ENCODE results near the gene SRD5A3.

The SRD5A3 gene

DNA sequence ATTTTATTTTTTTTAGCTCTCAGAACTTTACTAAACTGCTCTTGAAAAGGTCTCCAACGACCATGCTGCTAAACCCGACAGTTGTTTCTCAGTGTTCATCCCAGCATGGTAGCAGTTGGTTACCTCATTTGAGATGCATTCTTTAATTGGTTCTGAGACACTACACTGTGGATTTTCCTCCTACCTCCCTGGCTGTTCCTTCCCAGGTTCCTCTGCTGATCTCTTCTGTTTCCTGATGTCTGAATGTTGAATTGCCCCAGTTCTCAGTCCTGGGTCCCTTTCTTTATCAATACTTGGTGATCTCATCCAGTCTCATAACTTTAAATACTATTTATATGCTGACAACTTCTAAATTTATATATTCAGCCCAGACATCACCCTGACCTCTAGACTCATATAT lies 30.7 kb downstream of the SRD5A3 start:
- DNase-seq (ENCODE audit: low read depth, low spot score), result no peak

DNA sequence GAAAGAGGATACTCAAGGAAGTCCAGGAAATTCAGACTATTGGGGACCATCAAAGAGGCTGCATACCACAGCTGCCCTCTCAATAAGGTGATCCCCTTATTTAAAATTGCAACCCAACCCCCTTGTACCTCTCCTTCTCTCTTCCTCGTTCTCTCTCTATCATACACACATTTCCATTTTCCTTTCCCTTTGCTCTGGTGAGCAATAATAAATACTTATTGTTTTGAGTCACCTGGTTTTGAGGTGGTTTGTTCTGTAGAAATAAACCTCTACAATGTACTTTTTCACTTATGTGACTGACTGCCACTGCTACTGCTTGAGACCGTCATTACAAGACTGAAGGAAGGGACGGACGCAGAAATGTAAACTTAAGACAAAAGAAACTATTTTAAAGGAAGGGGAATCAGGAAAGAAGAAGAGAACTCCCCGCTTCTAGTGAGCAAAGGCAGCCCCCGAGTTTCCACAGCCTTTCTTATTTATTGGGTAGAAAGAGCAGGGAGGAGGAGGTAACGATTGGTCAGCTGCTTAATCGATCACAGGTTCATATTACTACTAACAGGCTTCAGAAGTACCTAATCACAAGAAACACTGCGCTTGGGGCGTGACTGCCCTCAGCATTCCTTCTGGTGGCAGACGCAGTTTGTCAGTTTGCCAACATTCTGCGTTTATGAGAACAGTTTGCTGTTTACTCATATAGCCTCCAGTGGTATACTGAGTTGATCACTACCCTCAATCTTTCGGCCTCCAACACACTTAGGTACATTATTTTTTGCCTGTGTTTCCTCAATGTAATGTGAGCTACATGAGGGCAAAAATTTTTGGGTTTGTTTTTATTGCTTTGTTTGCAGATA lies 32.8 kb downstream of the SRD5A3 start:
- DNase-seq (ENCODE audit: low read depth, low spot score), result no peak

DNA sequence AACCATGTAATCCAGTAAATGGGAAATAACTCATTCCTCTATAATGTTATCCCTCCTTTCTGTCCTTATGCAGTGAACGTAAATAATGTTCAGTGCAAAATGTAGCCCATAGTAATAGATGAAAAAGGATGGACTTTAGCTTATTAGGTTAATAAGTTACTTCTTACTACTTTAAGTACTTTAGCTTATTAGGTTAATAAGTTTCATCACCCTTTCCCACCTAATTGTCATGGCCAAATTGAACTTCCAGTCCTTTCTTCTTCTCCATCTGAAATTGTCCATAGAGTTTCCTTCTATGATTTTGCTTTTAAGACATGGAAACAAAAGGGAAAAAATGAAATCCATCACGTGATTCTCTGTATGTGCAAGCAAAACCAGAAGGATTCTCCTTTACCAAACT lies 34.5 kb downstream of the SRD5A3 start:
- no peak for DNase-seq (ENCODE audit: low read depth, low spot score)

DNA sequence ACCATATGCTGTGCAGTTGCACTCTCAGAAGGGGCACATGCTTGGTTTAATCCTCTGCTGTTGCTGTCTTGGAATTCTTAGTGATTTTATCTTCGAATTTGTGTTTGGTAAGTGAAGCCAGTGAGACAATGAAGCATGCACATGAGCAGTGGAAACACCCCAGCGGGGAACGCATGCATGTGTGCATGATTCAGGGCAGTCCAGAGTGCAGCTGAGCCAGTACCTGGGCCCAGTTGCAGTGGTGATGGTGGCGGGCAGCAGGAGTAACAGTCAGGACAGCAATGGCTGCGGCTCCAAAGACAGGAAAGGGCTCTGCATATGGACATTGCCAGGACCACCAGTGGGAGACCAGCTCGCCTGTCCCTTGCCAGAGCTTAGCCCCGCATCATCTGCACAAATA lies 35.5 kb downstream of the SRD5A3 start:
- DNase-seq (ENCODE audit: low read depth, low spot score), result no peak

DNA sequence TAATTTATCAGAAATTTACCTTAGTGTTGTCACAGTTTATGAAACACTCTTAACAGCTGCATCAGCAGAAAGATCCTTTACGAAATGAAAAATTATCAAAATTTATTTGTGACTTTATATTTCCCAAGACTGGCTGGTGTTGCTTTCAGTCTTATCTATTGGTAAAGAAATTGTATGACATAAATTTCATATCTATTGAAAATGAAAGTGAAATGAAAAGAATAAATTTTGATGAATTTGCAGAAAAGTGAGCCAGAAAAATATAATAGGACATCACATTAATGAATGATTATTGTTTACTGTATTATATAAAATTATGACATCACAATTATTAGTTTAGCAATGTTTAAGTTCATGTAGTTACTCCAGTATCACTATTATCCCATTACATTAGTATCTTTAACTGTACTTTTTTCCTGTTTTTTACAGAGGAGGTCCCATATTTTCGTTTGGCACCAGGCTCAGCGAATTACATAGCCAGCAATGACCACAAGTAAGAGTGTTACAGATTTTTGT lies 36.5 kb downstream of the SRD5A3 start:
- no peak for DNase-seq (ENCODE audit: low read depth, low spot score)

DNA sequence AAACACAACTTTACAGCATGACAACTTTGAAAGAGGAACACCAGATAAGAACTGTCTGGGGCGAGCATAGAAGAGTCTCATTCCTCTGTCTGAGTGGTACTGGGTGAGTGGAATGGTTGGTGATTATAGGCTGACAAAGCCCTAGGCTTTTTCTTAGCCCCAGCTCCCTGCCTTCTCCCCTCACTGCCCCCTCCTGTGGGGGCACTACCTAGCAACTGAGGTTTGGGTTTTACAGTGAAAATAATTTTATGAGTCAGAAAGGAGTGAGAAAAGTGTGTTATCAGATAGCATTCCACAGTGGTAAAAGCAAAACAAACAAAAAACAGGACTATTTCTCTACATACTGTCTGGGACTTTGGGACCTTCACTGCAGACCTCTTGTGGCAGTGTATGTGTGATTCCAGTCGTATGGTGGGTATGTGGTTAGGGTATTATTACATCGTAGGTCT lies 39.2 kb downstream of the SRD5A3 start:
- DNase-seq (ENCODE audit: low read depth, low spot score), result no peak

DNA sequence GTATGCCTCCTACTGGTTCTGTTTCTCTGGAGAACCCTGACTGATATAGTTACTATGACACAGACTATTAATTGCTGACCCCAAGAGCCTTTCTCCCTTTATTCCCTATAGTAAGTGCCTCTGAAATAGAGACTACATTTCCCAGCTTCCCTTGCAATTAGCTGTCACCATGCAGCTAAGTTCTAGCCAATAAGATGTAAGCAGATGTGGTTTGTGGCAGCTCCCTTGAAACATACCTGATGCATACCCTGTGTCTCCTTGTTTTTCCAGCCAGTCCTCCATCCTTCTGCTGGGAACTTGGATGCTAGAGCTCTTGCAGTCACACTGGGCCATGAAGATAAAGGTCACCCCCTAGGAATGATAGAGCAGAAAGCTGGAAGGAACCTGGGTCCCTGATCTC lies 40.0 kb downstream of the SRD5A3 start:
- DNase-seq (ENCODE audit: low read depth, low spot score), result no peak

DNA sequence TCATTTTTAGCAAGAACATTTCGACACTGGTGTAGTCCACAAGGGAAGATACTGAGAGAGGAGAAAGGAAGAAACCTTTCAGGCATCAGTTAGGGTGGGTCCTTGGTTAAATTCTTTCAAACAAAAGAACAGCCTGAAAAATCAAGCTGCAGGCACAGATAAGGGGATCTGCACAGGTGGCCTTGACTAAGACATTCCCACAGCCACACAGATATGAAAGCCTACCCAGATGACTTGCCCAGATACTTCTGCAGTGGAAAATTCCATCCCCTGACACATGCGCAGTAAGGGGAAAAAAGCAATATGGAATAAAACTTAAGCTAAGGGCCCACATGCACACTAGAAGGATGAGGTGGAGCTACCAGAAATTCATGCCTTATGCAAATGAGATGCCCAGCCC lies 40.8 kb downstream of the SRD5A3 start:
- no peak for DNase-seq (ENCODE audit: low read depth, low spot score)

DNA sequence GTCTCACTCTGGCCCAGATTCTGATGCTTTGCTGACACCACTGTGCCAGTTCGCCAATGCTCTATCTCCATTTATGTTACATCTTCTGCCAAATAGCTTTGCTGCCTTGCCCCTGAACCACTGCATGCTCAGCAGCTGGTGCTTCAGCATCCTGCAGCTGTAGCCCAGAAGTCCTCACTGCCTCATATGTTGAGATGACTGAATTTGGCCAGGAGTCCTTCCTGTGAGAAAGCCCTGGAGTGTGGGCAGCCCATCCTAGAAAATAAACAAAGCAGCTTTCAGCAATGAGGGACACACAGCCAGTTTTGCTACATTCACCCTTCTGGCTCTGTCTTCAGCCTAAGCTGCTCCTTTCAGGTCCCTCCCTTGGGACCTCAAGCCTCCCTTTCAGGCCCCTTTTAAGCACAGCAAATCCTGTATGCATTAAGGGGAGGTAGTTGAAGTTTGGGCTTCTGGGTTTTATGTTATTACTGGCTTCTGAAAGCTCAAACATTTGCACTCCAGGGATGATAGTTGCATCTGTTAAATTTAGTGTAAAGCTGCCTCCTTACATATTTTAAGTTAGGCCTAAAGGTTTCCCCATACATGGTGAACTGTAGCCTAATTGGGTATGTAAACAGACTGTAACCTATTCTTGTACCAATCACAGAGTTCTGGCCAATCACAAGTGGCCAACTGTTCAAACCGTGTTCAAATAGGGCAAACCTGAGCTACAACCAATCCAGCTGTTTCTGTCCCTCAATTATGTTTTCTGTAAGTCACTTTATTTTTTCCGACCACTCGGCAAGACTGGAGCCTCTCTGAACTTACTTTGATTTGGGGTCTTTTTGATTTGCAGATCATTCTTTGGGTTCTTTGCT lies 47.6 kb downstream of the SRD5A3 start:
- DNase-seq (ENCODE audit: low read depth, low spot score), result no peak

DNA sequence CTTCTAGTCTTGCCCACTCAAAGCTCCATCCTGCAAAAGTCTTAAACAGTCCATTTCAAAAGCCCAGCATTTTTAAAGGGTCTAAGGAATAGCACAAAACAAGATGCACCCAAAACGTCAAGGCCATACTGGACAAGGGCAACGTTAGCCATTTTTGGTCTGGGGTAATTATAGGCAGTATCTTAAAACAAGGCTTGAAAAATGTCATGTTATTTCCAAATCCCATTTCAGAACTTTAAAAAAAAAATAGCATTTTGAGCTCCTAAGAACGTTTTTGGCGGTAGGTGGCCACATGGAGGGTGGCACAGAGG lies 49.1 kb downstream of the SRD5A3 start:
- DNase-seq (ENCODE audit: low read depth, low spot score), result no peak

DNA sequence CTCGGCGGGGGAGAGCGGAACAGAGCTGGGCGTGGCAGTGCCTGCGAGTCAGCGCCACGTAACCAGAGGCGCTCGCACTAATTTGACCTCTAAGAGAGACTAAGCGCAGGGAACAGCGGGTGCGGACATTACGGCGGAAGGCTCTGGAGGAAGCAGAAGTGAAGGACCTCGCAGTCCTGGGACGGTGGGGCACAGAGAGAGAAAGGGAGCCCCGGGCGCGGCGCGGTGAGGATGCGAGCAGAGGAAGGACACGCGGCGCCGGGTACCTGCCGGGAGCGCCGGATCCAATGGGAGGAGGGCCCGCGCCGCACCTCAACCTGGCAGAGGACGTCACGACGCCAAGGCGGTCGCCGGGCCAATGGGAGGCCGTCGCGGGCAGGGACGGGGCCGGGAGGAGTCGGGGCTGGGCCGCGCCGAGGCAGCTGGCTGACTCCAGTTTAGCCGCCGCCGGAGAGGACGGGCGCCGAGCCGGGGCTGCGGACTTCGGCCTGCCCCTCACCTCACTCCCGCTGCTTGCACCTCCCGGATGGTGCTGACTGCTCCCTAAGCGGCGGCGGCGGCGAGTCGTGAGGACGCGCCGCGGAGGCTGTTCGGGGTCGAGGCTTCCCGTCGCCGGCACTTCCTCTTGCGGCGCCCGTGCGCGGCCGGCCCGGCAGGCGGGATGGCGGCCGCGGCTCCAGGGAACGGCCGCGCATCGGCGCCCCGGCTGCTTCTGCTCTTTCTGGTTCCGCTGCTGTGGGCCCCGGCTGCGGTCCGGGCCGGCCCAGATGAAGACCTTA lies 49.7 kb downstream of the SRD5A3 start, which contains the start of gene TMEM165:
Gene TMEM165 (plus strand): TSS at position 429 of the 779 bp plus-strand sequence. CDS start 233 bp downstream, at position 662.
- peak; percentile 50 for DNase-seq (ENCODE audit: low read depth, low spot score)

DNA sequence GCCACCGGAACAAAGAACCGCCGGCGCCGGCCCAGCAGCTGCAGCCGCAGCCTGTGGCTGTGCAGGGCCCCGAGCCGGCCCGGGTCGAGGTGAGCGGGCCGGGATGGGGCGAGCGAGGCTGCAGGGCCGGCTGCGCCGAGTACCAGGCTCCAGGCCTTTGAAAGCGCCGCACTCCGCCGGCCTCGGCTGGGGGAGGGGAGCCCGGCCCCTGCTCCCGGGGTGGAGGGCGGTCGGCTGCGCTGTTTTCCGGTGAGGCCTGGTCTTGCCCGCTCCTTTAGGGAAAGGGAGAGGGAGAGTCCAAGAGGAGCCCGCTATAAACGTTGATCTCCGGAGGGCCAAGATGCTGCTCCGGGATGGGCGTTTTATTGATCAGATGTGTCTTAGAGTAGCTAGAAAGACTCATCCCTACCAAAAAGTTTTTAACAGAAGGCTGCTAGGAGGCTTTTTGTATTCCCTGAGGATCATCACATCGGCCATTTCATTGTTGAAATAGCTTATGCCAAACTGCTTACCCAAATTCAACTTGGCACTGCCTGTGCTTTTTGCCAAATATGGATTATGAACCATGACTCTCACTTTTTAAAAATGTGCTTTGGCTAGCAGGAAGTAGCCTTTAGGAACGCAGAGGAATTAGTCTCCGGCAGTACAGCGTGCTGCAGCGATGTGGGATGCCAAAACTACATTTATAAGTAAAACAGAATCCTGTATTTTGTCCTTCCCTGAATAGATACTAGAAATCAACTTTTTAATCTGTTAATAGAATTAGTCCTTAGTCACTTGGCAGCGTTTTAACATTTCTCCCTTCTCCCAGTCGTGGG lies 50.5 kb downstream of the SRD5A3 start:
- DNase-seq (ENCODE audit: low read depth, low spot score), result no peak

DNA sequence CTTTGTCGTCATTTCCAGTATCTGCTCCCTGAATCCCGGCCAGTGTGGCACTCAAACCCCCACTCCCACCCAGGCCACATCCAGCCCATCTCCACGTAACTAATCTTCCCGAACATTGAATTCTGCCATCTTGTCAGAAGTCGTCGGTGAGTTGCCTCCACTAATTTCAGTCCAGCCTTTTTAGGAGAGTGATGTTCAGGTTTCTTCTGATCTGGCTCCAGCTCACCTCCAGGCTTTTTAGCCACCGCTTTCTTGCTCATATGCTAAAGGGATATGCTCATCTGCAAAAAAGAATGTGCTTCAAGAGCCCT lies 51.0 kb downstream of the SRD5A3 start:
- no peak for DNase-seq (ENCODE audit: low read depth, low spot score)

DNA sequence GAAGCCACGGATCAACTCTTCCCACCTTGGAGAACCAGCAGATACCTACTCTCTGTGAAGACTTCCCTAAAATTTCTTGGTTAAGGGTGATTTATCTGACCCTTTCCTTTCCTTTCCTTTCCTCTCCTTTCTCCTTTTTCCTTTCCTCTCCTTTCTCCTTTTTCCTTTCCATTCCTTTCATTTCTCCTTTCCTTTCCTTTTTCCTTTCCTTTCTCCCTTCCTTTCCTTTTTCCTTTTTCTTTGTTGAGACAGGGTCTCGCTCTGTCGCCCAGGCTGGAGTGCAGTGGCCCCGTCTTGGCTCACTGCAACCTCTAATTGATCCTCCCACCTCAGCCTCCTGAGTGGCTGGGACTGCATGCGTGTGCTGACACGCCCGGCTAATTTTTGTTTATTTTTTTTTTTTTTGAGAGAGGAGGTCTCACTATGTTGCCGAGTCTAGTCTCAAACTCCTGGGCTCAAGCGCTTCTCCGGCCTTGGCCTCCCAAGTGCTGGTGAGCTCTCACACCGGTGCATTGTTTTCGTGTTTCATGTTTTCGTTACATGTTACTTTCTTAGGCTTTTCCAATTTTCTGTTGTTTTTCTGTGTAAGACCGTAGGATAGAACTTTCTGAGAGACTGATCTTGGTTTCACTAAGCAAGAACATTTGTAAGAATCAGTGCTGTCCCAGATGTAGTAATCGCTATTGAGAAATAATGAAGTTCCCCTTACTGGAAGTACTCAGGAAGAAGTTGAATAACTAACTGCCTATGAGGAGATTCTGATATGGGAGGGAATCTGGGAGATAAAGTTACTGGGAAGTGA lies 51.7 kb downstream of the SRD5A3 start:
- DNase-seq (ENCODE audit: low read depth, low spot score), result no peak

DNA sequence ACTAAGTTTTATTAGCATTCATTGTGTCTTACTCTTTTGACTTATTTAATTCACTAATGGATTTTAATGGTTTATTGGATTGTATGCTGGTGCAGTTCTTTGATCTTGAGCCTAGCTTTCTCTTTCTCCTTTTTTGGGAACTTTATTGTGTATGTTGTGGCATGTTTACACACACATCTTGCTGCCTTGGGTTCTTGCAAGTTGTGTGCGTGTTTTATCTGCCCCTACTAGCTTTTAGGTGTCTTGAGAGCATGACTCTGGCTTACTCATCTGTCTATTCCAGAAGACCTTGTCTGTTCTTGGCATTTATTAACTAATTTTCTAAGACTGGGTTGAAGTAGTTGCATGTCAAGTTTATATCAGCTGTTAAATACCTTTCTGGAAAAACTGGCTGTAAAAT lies 52.4 kb downstream of the SRD5A3 start:
- DNase-seq (ENCODE audit: low read depth, low spot score), result no peak

DNA sequence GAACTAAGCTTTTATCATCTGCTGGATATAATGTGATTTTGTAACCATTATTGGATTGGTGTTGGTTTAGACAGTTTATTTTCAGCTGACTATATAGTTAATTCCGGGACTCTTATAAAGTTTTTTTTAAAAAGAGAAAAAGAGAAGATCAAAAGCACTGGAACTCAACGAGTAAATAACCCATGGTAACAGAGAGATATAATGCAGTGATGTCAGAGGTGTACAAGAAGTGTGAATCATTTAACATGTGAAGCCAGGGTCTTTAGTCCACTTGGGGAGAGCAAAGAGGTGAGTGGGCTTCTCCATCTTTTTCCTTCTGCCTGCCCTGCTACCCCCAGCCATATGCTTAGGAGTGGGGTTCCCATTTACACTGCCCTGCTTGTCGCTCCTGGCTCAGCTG lies 52.9 kb downstream of the SRD5A3 start:
- no peak for DNase-seq (ENCODE audit: low read depth, low spot score)

DNA sequence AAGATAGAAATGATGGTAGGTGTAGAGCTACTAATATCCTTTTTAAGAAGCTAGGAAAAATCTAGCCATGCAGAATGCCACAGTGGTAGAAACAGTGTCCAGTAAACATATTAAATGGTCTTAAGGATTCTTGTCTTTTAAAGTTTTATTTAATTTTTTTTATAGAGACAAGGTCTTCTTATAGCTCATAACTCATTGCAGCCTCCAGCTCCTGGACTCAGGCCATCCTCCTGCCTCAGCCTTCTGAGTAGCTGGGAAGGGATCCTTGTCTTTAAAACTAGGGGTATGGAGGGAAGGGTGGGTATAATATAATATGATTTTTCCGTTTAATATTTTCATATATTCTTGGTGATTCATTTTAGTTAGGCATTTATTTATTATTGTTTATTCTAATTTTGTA lies 53.5 kb downstream of the SRD5A3 start:
- DNase-seq (ENCODE audit: low read depth, low spot score), result no peak

DNA sequence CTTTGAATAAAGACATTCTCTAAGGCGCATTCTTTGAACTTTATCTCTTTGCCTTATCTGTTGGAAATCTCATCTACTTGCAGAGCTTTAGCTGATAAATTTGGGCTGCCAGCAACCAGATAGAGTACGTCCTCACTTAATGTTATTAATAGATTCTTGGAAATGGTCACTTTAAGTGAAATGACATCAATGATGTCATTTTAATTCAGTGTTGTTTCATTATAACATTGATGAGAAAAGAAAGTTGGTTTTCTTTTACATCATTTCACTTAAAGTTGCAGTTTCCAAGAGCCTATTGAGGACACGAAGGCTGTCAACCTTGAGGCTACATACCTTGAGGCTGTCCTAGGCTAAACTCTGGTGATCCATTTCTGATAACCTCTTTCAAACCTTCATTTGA lies 59.0 kb downstream of the SRD5A3 start:
- no peak for DNase-seq (ENCODE audit: low read depth, low spot score)

DNA sequence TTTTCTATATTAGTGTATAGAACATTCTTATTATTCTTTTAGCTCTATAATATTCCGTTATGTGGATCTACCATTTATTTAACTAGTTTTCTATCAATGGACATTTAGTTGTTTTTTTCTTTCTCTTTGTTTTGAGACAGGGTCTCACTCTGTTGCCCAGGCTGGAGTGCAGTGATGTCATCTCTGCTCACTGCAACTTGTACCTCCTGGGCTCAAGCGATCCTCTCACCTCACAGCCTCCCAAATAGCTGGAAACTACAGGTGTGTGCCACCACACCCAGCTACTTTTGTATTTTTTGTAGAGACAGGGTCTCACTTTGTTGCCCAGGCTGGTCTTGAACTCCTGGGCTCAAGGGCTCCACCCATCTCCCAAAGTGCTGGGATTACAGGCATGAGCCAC lies 60.5 kb downstream of the SRD5A3 start:
- no peak for DNase-seq (ENCODE audit: low read depth, low spot score)

DNA sequence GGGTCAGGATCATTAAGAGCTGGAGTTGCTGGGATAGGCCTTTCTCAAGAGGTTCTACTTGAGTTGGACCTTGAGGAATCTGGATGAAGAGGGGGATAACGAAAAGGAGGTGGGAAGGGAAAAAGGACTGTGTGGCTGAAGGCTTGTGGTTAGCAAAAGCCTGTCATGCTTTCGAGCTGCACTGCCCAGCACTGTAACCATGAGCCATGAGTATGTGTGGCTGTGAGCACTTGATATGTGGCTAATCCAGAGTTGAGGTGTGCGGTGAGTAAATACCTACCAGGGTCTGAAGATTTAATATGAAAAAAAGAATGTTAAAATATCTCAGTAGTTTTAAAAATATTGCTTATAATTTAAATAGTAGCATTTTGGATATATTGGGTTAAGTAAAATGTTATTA lies 61.1 kb downstream of the SRD5A3 start:
- DNase-seq (ENCODE audit: low read depth, low spot score), result no peak

Measured in brain pericyte (primary cell).